GM13976 (cell line): ENCODE results near the gene HMGXB3.
A peak's percentile ranks its signal among the peaks of the same experiment; 100 is the strongest.

ENCODE experiments used
- DNase-seq: peaks from one replicate; pipeline ENCODE4 v3.0.0; 2012; ENCODE audit warnings: low spot score
- in situ Hi-C: fragments of 300-500 bp; cut with MboI; formaldehyde crosslinking; loops from one replicate; pipeline ENCODE4 v1.12.0; 2022; ENCODE audit warnings: low sequenced_read_pairs, mixed read lengths, inconsistent platforms; ENCODE audit not compliant: unreplicated experiment
- TF ChIP-seq, protein P1 (sequence below): IDR thresholded peaks from 2 replicates; pipeline ENCODE4 v1.5.1; 2012; ENCODE audit warnings: borderline replicate concordance, mild to moderate bottlenecking; ENCODE audit not compliant: insufficient read depth; ENCODE audit errors: extremely low read depth, missing control alignments, control extremely low read depth

The HMGXB3 gene

GRCh38 chr5:149982505-149982904 is 18.0 kb upstream of the HMGXB3 start:
- in situ Hi-C loops = no loop called here
- TF ChIP-seq, protein P1, sequence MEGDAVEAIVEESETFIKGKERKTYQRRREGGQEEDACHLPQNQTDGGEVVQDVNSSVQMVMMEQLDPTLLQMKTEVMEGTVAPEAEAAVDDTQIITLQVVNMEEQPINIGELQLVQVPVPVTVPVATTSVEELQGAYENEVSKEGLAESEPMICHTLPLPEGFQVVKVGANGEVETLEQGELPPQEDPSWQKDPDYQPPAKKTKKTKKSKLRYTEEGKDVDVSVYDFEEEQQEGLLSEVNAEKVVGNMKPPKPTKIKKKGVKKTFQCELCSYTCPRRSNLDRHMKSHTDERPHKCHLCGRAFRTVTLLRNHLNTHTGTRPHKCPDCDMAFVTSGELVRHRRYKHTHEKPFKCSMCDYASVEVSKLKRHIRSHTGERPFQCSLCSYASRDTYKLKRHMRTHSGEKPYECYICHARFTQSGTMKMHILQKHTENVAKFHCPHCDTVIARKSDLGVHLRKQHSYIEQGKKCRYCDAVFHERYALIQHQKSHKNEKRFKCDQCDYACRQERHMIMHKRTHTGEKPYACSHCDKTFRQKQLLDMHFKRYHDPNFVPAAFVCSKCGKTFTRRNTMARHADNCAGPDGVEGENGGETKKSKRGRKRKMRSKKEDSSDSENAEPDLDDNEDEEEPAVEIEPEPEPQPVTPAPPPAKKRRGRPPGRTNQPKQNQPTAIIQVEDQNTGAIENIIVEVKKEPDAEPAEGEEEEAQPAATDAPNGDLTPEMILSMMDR = no peak
- DNase-seq = no peak

DNA sequence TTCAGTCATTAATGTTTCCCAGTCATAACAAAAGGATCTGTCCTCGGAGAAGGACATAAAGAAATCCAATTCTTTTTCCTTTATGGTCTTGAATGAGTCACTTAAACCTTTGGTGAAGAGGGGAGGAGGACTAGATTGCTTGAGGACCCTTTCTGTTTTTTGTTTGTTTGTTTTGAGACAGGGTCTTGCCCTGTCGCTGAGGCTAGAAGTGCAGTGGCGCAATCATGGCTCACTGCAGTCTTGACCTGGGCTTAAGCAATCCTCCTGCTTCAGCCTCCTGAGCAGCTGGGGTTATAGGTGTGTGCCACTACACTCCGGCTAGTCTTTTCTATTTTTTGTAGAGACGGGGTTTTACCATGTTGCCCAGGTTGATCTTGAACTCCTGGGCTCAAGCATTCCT is 12.4 kb upstream of the HMGXB3 start:
- in situ Hi-C loops = no loop called here
- no peak for DNase-seq
- TF ChIP-seq, protein P1 = no peak

- in situ Hi-C loops = no loop called here
- TF ChIP-seq, protein P1 = peak; percentile 89
- DNase-seq = peak; percentile 65
These were observed 9.8 kb upstream of the HMGXB3 start for GRCh38 chr5:149990518-149991376.

- no peak for DNase-seq
- TF ChIP-seq, protein P1 = no peak
- in situ Hi-C loops = no loop called here
These were observed 7.1 kb upstream of the HMGXB3 start for GRCh38 chr5:149993471-149993870.

GRCh38 chr5:149995385-149996204 is 4.9 kb upstream of the HMGXB3 start:
- in situ Hi-C loops = no loop called here
- TF ChIP-seq, protein P1 = no peak
- no peak for DNase-seq

- in situ Hi-C loops = no loop called here
- DNase-seq = no peak
- TF ChIP-seq, protein P1 = no peak
These were observed 4.2 kb upstream of the HMGXB3 start for GRCh38 chr5:149996205-149996890.
